Hindlimb muscle (tissue), 1 donor: ENCODE results near the gene FAM184B. TPM values are rescaled to one million over a fixed set of nuclear protein-coding genes. Genes with fewer than 3 reads are reported as not detected.

Source experiments
- polyA plus RNA-seq: library from polyadenylated mRNA; unstranded; fragments of 120-200 nt; gene quantifications from one replicate; pipeline ENCODE4 v1.2.1, GENCODE V29; 2013; ENCODE audit not compliant: insufficient read length

The FAM184B gene
- polyA plus RNA-seq, 1 donor = 5.7 TPM

Other genes starting within 250 kb of the FAM184B start
- 46.2 TPM for gene LAP3, start 204.4 kb downstream of the FAM184B start, polyA plus RNA-seq
- 24.8 TPM for gene MED28, start 167.0 kb downstream of the FAM184B start, polyA plus RNA-seq
- 33.4 TPM for gene DCAF16, start 29.1 kb upstream of the FAM184B start, polyA plus RNA-seq
- 10.6 TPM for gene NCAPG, start 29.4 kb upstream of the FAM184B start, polyA plus RNA-seq
- gene LCORL, start 240.1 kb upstream of the FAM184B start, polyA plus RNA-seq = 10.0 TPM